Prostate gland (tissue), 2 donors: ENCODE data around the gene PTGER2. TPM values are rescaled to one million over a fixed set of nuclear protein-coding genes. Genes with fewer than 3 reads are reported as not detected.

ENCODE experiments used
- DNase-seq: peaks from one replicate; pipeline ENCODE4 v3.0.0-alpha.2; 2019; ENCODE audit warnings: low spot score
- H3K27ac ChIP-seq, 2 donors: fragments of 200-600 bp; sonication (generic); 2 replicates each; pipeline ENCODE4 v1.5.1; 2017 to 2019
- H3K27me3 ChIP-seq: fragments of 200-600 bp; sonication (generic); replicated peaks from 2 replicates; pipeline ENCODE4 v1.5.1; 2019; ENCODE audit not compliant: insufficient read depth
- H3K36me3 ChIP-seq, 2 donors: fragments of 200-600 bp; sonication (generic); 1 replicate in 1 of 2; 2 replicates in 1 of 2; pipeline versions ENCODE4 v1.5.1 to v1.8.1; 2017 to 2019
- H3K4me1 ChIP-seq: fragments of 200-600 bp; sonication (generic); replicated peaks from 2 replicates; pipeline ENCODE4 v1.5.1; 2019
- H3K4me3 ChIP-seq, 2 donors: fragments of 200-600 bp; sonication (generic); 2 replicates each; pipeline ENCODE4 v1.5.1; 2017 to 2019
- H3K9me3 ChIP-seq: fragments of 200-600 bp; sonication (generic); 2 replicates; pipeline ENCODE4 v1.5.1; 2017
- POLR2A ChIP-seq: fragments of 450-650 bp; IDR thresholded peaks from one replicate; pipeline ENCODE4 v1.6.1; 2016; ENCODE audit warnings: antibody characterized with exemption, mild to moderate bottlenecking
- POLR2AphosphoS5 ChIP-seq: sonication (generic); formaldehyde crosslinking; IDR thresholded peaks from one replicate; pipeline ENCODE4 v1.6.1; 2017; ENCODE audit warnings: antibody characterized with exemption
- WGBS: methylation state at CpG from one replicate; pipeline ENCODE4 v1.1.5; 2018; 5-methylcytosine and 5-hydroxymethylcytosine counted together
- intact Hi-C: fragments of 100-400 bp; cut with DNase I; formaldehyde crosslinking; loops from one replicate; pipeline ENCODE4 v1.14.2; 2022
- total RNA-seq, 2 donors: library from RNA; depleted of rRNA; stranded (reverse); fragments of >200 nt; gene quantifications; one replicate each; pipeline ENCODE4 v1.1.0, GENCODE V29; 2016
- TF ChIP-seq, protein P1 (sequence below), 4 experiments: fragments of 200-600 bp in 2 of 4; fragments of 450-650 bp in 2 of 4; sonication (generic) in 2 of 4; IDR thresholded peaks; 1 replicate in 3 of 4; 2 replicates in 1 of 4; pipeline ENCODE4 v1.5.1; 2016 to 2019; ENCODE audit warnings: antibody characterized with exemption in 4 of 4, mild to moderate bottlenecking in 2 of 4, moderate library complexity in 2 of 4

Gene PTGER2
- total RNA-seq, 2 donors from 2014 or later = 5.4 to 8.9 TPM

DNA sequence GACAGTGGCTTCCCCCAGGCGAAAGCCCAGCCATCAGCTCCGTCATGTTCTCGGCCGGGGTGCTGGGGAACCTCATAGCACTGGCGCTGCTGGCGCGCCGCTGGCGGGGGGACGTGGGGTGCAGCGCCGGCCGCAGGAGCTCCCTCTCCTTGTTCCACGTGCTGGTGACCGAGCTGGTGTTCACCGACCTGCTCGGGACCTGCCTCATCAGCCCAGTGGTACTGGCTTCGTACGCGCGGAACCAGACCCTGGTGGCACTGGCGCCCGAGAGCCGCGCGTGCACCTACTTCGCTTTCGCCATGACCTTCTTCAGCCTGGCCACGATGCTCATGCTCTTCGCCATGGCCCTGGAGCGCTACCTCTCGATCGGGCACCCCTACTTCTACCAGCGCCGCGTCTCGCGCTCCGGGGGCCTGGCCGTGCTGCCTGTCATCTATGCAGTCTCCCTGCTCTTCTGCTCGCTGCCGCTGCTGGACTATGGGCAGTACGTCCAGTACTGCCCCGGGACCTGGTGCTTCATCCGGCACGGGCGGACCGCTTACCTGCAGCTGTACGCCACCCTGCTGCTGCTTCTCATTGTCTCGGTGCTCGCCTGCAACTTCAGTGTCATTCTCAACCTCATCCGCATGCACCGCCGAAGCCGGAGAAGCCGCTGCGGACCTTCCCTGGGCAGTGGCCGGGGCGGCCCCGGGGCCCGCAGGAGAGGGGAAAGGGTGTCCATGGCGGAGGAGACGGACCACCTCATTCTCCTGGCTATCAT is 663 bp downstream of the PTGER2 start:
- Histone ChIP-seq H3K4me3 (peak overlapping the region; percentile 47 to 50), H3K36me3 (no peaks in the 10 kb centered on the region), H3K4me1 (no peaks in the 10 kb centered on the region), H3K9me3 (no peaks in the 10 kb centered on the region), H3K27ac (peak overlapping the region; percentile 70), H3K27me3 (no peaks in the 10 kb centered on the region)
- DNase-seq = no peak
- TF ChIP-seq POLR2A = no peak
- TF ChIP-seq POLR2AphosphoS5 = no peak
- TF ChIP-seq, protein P1, sequence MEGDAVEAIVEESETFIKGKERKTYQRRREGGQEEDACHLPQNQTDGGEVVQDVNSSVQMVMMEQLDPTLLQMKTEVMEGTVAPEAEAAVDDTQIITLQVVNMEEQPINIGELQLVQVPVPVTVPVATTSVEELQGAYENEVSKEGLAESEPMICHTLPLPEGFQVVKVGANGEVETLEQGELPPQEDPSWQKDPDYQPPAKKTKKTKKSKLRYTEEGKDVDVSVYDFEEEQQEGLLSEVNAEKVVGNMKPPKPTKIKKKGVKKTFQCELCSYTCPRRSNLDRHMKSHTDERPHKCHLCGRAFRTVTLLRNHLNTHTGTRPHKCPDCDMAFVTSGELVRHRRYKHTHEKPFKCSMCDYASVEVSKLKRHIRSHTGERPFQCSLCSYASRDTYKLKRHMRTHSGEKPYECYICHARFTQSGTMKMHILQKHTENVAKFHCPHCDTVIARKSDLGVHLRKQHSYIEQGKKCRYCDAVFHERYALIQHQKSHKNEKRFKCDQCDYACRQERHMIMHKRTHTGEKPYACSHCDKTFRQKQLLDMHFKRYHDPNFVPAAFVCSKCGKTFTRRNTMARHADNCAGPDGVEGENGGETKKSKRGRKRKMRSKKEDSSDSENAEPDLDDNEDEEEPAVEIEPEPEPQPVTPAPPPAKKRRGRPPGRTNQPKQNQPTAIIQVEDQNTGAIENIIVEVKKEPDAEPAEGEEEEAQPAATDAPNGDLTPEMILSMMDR (IDR thresholded peaks at IDR 0.05) = no peak
- intact Hi-C loops = loop anchor here (2.0 to 10.0 kb wide), 4 partner anchors 36 to 640 kb away; partner anchors contain the start of genes FERMT2, GPR137C and TXNDC16
- 7% methylated on average over 58 of the region's 63 CpGs for WGBS

DNA sequence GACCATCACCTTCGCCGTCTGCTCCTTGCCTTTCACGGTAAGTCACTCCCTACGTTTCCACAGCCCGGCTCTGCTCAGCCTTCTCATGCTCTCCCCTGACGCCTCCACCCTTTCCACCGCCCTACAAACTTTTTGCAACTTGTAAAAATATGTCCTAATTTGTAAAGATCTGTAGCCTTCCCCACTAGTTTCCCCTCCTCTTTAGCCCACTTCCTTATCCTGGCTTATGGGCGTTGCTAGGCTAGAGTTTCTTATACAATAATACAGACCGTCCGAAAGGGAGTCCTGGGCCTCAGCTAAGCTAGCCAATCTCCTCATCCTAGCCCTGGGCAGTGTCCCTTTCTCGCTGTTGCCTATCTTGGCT is 1.2 kb downstream of the PTGER2 start:
- intact Hi-C loops = loop anchor here (2.0 to 10.0 kb wide), 3 partner anchors 35 to 639 kb away; partner anchors contain the start of gene FERMT2
- no peaks in the 10 kb centered on the region for H3K4me1 ChIP-seq
- peak overlapping the region; percentile 47 to 50 for H3K4me3 ChIP-seq
- TF ChIP-seq, protein P1 (IDR thresholded peaks at IDR 0.05) = no peak
- no peak for TF ChIP-seq POLR2AphosphoS5
- no peak for TF ChIP-seq POLR2A
- H3K27me3 ChIP-seq = no peaks in the 10 kb centered on the region
- H3K27ac ChIP-seq = peak overlapping the region; percentile 70
- no peaks in the 10 kb centered on the region for H3K36me3 ChIP-seq
- no peak for DNase-seq
- WGBS = 49% methylated on average over 11 of the region's 11 CpGs
- no peaks in the 10 kb centered on the region for H3K9me3 ChIP-seq

DNA sequence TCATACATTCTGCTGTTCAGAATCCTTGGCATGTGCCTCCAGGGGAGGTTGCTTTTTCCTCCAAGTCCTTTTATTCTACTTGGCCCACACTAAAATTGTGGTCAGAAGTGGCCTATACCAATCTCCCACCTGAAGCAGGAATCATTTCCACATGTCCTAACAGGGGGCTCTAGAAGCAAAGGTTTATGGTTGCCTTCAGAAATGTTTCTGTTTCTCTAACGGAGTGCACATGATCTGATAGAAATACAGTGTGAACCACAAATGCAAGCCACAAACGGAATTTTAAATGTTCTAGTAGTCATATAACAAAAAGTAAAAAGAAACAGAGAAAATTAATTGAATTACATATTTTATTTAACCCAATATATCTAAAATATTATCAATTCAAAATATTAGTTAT is 4.0 kb downstream of the PTGER2 start:
- DNase-seq = no peak
- 48% methylated on average over 2 of the region's 2 CpGs for WGBS
- no peak overlapping the region for H3K4me3 ChIP-seq
- TF ChIP-seq POLR2A (no peak), POLR2AphosphoS5 (no peak)
- TF ChIP-seq, protein P1 (IDR thresholded peaks at IDR 0.05) = no peak
- intact Hi-C loops = loop anchor here (10.0 kb wide), 2 partner anchors 87 to 637 kb away; partner anchors contain the start of gene FERMT2
- H3K27me3 ChIP-seq = no peaks in the 10 kb centered on the region
- H3K27ac ChIP-seq = no peak overlapping the region
- no peaks in the 10 kb centered on the region for H3K9me3 ChIP-seq
- H3K4me1 ChIP-seq = no peaks in the 10 kb centered on the region
- H3K36me3 ChIP-seq = no peaks in the 10 kb centered on the region

DNA sequence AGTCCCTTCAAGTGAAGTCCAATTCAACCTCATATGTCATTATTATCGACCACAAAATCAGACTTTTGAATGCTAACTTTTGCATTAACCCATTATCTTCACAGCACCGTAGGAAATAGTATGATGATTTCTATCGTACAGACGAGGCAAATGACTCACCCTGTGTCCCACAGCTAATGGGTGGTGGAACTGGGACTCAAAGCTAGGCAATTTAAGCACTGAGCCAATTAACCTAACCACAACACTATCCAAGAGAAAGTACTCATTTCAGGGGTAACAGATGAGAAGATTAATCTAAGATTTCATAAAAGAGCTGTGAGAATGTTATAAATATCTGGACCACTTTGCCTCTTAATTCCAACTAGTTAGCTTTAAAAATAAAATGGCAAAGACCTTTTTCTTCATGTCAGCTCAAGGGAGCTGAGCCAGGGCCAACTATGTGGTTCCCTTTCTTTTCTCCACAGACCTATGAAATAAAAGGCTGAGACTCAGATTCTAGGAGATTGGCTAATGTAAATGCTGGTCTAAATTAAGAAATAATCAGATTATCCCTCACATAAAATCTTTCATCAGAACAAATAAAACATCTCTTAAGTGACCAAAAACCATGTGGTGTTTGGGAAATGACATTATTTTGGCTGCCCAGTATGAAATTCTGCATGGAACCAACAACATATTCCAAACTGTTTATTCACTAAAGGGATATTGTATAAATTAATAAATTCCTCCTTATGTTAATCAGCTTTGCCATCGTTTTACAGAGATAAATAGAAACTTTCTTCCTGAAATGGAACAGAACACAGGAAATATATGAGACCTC is 4.9 kb downstream of the PTGER2 start:
- no peak overlapping the region for H3K4me3 ChIP-seq
- H3K27ac ChIP-seq = no peak overlapping the region
- DNase-seq = no peak
- intact Hi-C loops = loop anchor here (10.0 kb wide), 2 partner anchors 86 to 636 kb away; partner anchors contain the start of gene FERMT2
- TF ChIP-seq POLR2AphosphoS5 (no peak), POLR2A (no peak)
- TF ChIP-seq, protein P1 (IDR thresholded peaks at IDR 0.05) = no peak
- H3K27me3 ChIP-seq = no peaks in the 10 kb centered on the region
- WGBS = 49% methylated on average over 5 of the region's 5 CpGs
- H3K9me3 ChIP-seq = no peaks in the 10 kb centered on the region
- H3K4me1 ChIP-seq = no peaks in the 10 kb centered on the region
- no peaks in the 10 kb centered on the region for H3K36me3 ChIP-seq
